ENCODE data around the gene ABCG1.
A peak's percentile ranks its signal among the peaks of the same experiment; 100 is the strongest.

The ABCG1 gene

DNA sequence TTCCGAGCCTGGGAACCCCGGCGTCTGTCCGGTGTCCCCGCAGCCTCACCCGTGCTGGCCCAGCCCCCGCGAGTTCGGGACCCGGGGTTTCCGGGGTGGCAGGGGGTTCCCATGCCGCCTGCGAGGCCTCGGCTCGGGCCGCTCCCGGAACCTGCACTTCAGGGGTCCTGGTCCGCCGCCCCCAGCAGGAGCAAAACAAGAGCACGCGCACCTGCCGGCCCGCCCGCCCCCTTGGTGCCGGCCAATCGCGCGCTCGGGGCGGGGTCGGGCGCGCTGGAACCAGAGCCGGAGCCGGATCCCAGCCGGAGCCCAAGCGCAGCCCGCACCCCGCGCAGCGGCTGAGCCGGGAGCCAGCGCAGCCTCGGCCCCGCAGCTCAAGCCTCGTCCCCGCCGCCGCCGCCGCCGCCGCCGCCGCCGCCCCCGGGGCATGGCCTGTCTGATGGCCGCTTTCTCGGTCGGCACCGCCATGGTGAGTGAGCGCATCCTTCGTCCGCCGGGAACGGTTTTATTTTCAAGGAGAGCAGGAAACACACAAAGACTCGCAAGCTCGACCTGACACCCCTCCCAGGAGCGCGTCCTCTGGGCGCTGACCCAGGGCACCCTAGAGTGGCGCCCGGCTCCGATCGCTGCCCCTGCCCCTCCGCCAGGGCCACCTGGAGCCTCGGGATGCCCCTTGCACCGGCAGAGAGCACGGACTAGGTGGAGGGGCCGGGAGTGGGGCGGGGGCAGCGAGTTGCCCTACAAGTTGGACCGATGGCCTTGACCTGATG lies at the start of gene ABCG1:
TSS of gene ABCG1 (plus strand) at position 305 of the 770 bp plus-strand sequence. CDS start at position 428, 123 bp downstream.
- DNase-seq (ENCODE audit: insufficient read length, low spot score) (peak; percentile 64), FAIRE-seq (no peak)
- TF ChIP-seq, protein P1, sequence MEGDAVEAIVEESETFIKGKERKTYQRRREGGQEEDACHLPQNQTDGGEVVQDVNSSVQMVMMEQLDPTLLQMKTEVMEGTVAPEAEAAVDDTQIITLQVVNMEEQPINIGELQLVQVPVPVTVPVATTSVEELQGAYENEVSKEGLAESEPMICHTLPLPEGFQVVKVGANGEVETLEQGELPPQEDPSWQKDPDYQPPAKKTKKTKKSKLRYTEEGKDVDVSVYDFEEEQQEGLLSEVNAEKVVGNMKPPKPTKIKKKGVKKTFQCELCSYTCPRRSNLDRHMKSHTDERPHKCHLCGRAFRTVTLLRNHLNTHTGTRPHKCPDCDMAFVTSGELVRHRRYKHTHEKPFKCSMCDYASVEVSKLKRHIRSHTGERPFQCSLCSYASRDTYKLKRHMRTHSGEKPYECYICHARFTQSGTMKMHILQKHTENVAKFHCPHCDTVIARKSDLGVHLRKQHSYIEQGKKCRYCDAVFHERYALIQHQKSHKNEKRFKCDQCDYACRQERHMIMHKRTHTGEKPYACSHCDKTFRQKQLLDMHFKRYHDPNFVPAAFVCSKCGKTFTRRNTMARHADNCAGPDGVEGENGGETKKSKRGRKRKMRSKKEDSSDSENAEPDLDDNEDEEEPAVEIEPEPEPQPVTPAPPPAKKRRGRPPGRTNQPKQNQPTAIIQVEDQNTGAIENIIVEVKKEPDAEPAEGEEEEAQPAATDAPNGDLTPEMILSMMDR (IDR thresholded peaks at IDR 0.05; ENCODE audit: insufficient read depth, missing control alignments), result no peak

DNA sequence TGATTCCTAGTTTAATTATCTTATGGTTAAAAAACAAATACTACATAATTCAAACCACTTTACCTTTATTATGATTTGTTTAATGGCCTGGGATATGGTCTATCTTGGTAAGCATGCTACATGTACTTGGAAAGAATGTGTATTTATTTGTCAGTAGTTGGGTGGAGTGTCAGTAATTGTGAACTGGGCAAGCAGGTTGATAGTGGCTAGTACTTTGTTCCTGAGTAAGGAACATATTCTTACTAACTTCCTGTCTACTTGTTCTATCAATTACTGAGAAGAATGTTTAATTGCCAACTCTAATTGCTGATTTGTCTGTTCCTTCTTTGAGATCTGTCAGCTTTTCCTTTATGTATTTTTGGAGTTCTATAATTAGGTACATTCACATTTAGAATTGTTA lies 49.2 kb upstream of the ABCG1 start:
- DNase-seq (ENCODE audit: insufficient read length, low spot score), result no peak
- no peak for FAIRE-seq
- TF ChIP-seq, protein P1 (IDR thresholded peaks at IDR 0.05; ENCODE audit: insufficient read depth, missing control alignments), result no peak

DNA sequence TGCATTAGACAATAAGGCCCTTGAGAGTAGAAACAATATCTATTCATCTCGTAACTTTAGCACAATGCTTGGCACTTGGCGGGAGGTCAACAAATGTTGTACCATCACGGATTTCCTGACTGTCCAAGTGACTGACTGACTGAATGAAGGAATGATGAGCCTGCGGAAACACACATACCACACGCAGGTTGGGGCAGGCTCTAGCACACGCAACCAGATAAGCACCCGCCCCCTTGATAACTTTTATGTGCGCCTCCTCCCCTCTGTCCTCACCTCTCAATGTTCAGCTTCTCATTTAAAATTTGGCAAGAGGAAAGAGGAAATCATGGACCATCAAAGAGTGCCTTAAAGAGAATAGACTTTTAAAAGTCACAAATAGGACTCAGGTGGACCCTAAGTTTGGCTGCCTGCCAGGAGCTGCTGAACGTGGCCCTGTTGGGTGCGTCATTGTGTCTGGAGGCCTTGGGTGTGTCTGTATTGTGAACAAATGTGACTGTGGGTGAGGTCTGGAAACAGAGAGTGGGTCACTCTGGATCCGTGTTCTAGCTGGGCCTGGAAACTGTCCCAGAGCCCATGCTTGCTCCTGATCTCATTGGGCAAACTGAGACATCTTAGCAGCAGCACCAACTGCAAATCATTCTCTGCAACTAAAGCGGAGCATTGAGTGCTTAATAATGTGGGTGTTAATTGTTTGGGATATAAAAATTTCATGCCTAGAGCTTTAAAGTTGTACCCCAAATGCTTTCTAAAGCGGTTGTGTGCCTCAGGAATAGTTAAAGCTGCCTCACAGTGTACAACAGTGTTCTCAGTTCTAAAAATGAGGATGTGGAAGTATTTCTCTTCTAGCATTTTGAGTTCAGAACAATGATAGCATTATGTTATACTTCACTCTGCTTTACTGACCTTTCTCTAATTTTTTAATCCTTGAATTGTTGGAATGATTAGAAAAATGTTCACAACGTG lies 47.6 kb upstream of the ABCG1 start:
- TF ChIP-seq, protein P1 (IDR thresholded peaks at IDR 0.05; ENCODE audit: insufficient read depth, missing control alignments), result no peak
- DNase-seq (ENCODE audit: insufficient read length, low spot score) (no peak), FAIRE-seq (no peak)

DNA sequence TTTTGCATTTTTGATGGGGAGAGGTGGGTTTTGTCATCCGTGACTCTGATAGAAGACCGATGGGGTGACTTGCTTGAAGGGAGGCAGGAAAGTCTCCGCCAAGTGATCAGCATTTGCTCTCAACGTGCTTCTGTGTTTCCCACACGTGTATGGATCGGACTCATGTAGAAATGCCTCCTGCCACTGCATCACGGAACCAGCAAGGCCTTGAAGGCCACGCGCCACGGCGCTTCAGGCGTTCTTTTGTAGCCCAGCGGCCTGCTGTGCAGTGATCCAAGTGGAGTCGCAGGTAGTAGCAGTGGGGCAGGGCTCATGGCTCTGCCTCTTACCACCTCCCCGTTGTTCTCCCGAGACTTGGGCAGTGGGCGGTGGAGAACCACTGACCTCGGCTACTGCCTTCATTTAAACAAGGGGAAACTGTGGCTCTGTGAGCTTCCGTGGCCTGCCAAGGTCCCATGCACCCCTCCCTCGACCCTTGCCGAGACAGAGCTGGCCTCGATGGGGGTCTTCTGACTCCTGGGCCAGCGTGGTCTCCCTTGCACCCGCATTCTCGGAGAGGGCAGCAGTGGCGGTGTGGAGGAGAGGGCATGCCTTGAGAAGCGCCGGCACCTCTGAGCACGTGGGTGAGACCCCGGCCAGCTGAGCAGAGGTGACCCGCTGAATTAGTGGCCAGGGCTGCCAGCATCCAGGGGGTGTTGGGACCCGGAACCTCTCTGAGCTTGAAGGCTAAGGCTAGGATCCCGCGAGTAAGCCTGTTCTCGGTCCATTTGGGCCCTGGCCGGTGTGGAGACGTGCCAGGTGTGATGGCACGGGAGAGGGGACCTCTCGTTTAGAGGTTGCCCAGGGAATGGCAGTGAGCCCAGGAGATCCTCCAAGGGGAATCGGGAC lies 46.1 kb upstream of the ABCG1 start:
- FAIRE-seq, result no peak
- TF ChIP-seq, protein P1 (IDR thresholded peaks at IDR 0.05; ENCODE audit: insufficient read depth, missing control alignments), result no peak

DNA sequence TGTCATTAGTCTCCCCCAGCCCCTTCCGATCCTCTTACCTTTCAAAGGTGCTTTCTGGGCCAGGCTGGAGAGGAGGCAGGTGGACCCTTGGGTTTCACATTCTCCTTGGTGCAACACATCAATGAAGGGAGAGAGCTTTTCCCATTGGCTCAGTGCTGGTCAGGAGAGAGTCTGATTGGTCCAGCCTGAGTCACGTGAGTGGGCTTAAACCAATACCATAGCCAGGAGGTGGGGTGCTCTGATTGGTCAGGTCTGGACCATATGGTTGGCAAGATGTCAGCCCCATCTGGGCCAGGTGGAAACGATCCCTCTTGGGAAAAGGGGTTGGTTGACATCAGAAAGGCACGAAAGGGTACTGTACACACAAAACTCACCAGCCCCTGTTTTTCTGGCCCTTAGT lies 44.8 kb upstream of the ABCG1 start:
- DNase-seq (ENCODE audit: insufficient read length, low spot score) (no peak), FAIRE-seq (no peak)
- TF ChIP-seq, protein P1 (IDR thresholded peaks at IDR 0.05; ENCODE audit: insufficient read depth, missing control alignments), result no peak

More for the DNA sequence above, 46.1 kb upstream of the ABCG1 start:
- no peak for DNase-seq (ENCODE audit: insufficient read length, low spot score)

DNA sequence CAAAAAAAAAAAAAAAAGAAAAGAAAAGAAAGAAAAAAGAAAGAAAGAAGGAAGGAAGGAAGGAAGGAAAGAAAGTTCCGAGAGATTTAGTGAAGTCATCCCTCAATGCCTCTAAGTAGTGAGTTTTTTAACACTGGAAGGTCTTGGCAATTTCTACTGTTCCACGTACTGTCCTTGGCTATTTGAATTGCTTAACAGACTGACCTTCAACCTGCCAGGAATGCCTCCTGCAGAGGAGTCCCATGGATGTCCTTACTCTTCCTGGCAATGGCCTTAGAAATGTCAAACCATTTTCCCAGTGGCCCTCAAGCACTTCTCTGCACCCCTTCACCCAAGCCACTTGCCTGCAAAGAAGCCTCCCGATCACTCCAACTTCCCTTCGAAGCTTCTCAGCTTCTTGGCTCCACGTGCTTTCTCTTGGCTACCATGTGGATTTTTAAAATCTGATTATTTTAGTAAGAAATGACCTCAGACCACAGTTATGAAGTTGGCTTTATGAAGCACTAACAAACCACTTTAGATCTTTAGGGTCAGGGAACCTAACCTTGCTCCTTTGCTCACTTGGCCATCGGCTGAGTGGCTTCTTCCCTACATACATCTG lies 43.7 kb upstream of the ABCG1 start:
- TF ChIP-seq, protein P1 (IDR thresholded peaks at IDR 0.05; ENCODE audit: insufficient read depth, missing control alignments), result no peak
- no peak for FAIRE-seq
- DNase-seq (ENCODE audit: insufficient read length, low spot score), result no peak
